NT2/D1 (cell line): ENCODE measurements around the gene NUBP2.
A peak's percentile ranks its signal among the peaks of the same experiment; 100 is the strongest.

Experiments used
- DNase-seq: peaks from one replicate; pipeline ENCODE4 v3.0.0-alpha.2; 2011; ENCODE audit warnings: low read depth, low spot score
- H3K27me3 ChIP-seq: 2 replicates; pipeline ENCODE4 v1.6.0; 2011; ENCODE audit warnings: mild to moderate bottlenecking; ENCODE audit not compliant: insufficient read length, insufficient read depth
- H3K36me3 ChIP-seq: 2 replicates; pipeline ENCODE4 v1.6.1; 2011; ENCODE audit warnings: mild to moderate bottlenecking, low read length, mixed read lengths; ENCODE audit not compliant: insufficient read depth, insufficient read length
- H3K4me1 ChIP-seq: 2 replicates; pipeline ENCODE4 v1.5.1; 2011; ENCODE audit not compliant: insufficient read depth, insufficient read length
- H3K4me3 ChIP-seq: 2 replicates; pipeline ENCODE4 v1.5.1; 2011; ENCODE audit warnings: low read depth; ENCODE audit not compliant: insufficient read length
- H3K9ac ChIP-seq: 2 replicates; pipeline ENCODE4 v1.6.0; 2011; ENCODE audit warnings: low read depth; ENCODE audit not compliant: insufficient read length
- H3K9me3 ChIP-seq: 2 replicates; pipeline ENCODE4 v1.5.1; 2011; ENCODE audit warnings: mild to moderate bottlenecking, low read length; ENCODE audit not compliant: insufficient read depth
- SUZ12 ChIP-seq: IDR thresholded peaks from 2 replicates; pipeline ENCODE4 v1.6.1; 2011; ENCODE audit not compliant: insufficient read length, insufficient read depth; ENCODE audit errors: extremely low read depth
- YY1 ChIP-seq: IDR thresholded peaks from 2 replicates; pipeline ENCODE4 v1.6.1; 2011; ENCODE audit not compliant: insufficient read length, insufficient read depth
- ZNF274 ChIP-seq: IDR thresholded peaks from 2 replicates; pipeline ENCODE4 v1.6.1; 2011; ENCODE audit warnings: mild to moderate bottlenecking, low read depth, low read length

Gene NUBP2

GRCh38 chr16:1784977-1785845, 2.5 kb downstream of the NUBP2 start:
- peak overlapping the region; percentile 32 for H3K9ac ChIP-seq
- peaks cover 9% of the 10 kb centered on the region for H3K4me1 ChIP-seq
- no peaks in the 10 kb centered on the region for H3K27me3 ChIP-seq
- no peak overlapping the region for H3K4me3 ChIP-seq
- H3K36me3 ChIP-seq, result peaks cover 70% of the 10 kb centered on the region
- H3K9me3 ChIP-seq, result no peaks in the 10 kb centered on the region
- DNase-seq, result no peak
- no peak for TF ChIP-seq ZNF274
- TF ChIP-seq SUZ12, result no peak
- TF ChIP-seq YY1, result no peak

- TF ChIP-seq YY1, result no peak
- no peak for TF ChIP-seq SUZ12
- TF ChIP-seq ZNF274, result no peak
- no peak for DNase-seq
- Histone ChIP-seq H3K4me1 (peaks cover 8% of the 10 kb centered on the region), H3K27me3 (no peaks in the 10 kb centered on the region), H3K9me3 (no peaks in the 10 kb centered on the region), H3K9ac (peak overlapping the region; percentile 32), H3K36me3 (peaks cover 70% of the 10 kb centered on the region), H3K4me3 (no peak overlapping the region)
Observed at GRCh38 chr16:1785846-1786170, 3.0 kb downstream of the NUBP2 start.

GRCh38 chr16:1786242-1787055, 3.7 kb downstream of the NUBP2 start:
- no peak overlapping the region for H3K9ac ChIP-seq
- H3K36me3 ChIP-seq, result peaks cover 74% of the 10 kb centered on the region

GRCh38 chr16:1787056-1787321, 4.2 kb downstream of the NUBP2 start:
- no peaks in the 10 kb centered on the region for H3K9me3 ChIP-seq
- no peak for TF ChIP-seq SUZ12
- TF ChIP-seq YY1, result no peak
- no peak for TF ChIP-seq ZNF274
- H3K4me3 ChIP-seq, result no peak overlapping the region
- H3K4me1 ChIP-seq, result peaks cover 2% of the 10 kb centered on the region
- peaks cover 79% of the 10 kb centered on the region for H3K36me3 ChIP-seq
- no peak for DNase-seq
- H3K27me3 ChIP-seq, result no peaks in the 10 kb centered on the region
- no peak overlapping the region for H3K9ac ChIP-seq

More at GRCh38 chr16:1786242-1787055, 3.7 kb downstream of the NUBP2 start:
- H3K27me3 ChIP-seq, result no peaks in the 10 kb centered on the region
- DNase-seq, result no peak
- H3K9me3 ChIP-seq, result no peaks in the 10 kb centered on the region
- TF ChIP-seq SUZ12 (no peak), YY1 (no peak), ZNF274 (no peak)
- H3K4me1 ChIP-seq, result peaks cover 2% of the 10 kb centered on the region
- H3K4me3 ChIP-seq, result no peak overlapping the region

GRCh38 chr16:1787322-1788094, 4.7 kb downstream of the NUBP2 start:
- Histone ChIP-seq H3K4me1 (peaks cover 2% of the 10 kb centered on the region), H3K4me3 (no peak overlapping the region), H3K9me3 (no peaks in the 10 kb centered on the region)

GRCh38 chr16:1788095-1788707, 5.4 kb downstream of the NUBP2 start:
- Histone ChIP-seq H3K36me3 (peaks cover 86% of the 10 kb centered on the region), H3K27me3 (no peaks in the 10 kb centered on the region), H3K4me3 (no peak overlapping the region), H3K4me1 (peaks cover 2% of the 10 kb centered on the region), H3K9me3 (no peaks in the 10 kb centered on the region), H3K9ac (no peak overlapping the region)
- TF ChIP-seq ZNF274, result no peak
- TF ChIP-seq YY1, result no peak
- no peak for TF ChIP-seq SUZ12
- DNase-seq, result no peak

More at GRCh38 chr16:1787322-1788094, 4.7 kb downstream of the NUBP2 start:
- no peak for DNase-seq
- no peak overlapping the region for H3K9ac ChIP-seq
- TF ChIP-seq SUZ12 (no peak), YY1 (no peak), ZNF274 (no peak)
- H3K27me3 ChIP-seq, result no peaks in the 10 kb centered on the region
- H3K36me3 ChIP-seq, result peaks cover 84% of the 10 kb centered on the region

GRCh38 chr16:1788708-1789100, 5.9 kb downstream of the NUBP2 start:
- H3K36me3 ChIP-seq, result peaks cover 86% of the 10 kb centered on the region

More at GRCh38 chr16:1788708-1789100, 5.9 kb downstream of the NUBP2 start:
- Histone ChIP-seq H3K27me3 (no peaks in the 10 kb centered on the region), H3K4me3 (no peak overlapping the region), H3K4me1 (peaks cover 2% of the 10 kb centered on the region), H3K9ac (no peak overlapping the region), H3K9me3 (no peaks in the 10 kb centered on the region)
- no peak for TF ChIP-seq SUZ12
- no peak for TF ChIP-seq ZNF274
- TF ChIP-seq YY1, result no peak
- DNase-seq, result no peak
